Omental fat pad (tissue), 4 donors: ENCODE measurements around the gene TTC9B. TPM values are rescaled to one million over a fixed set of nuclear protein-coding genes. Genes with fewer than 3 reads are reported as not detected.

Source experiments
- ATAC-seq: fragments of 150-250 bp; one replicate; pipeline ENCODE4 v1.9.1; 2016; ENCODE audit warnings: mild to moderate bottlenecking, moderate library complexity; ENCODE audit not compliant: low FRiP score
- DNase-seq: peaks from one replicate; pipeline ENCODE4 v3.0.0-alpha.2; 2019; ENCODE audit warnings: low spot score
- total RNA-seq, 4 donors: library from RNA; depleted of rRNA; stranded (reverse); fragments of >200 nt; gene quantifications; one replicate each; pipeline ENCODE4 v1.1.0, GENCODE V29; 2016
- TF ChIP-seq, protein P1 (sequence below), 3 donors: fragments of 450-650 bp; IDR thresholded peaks; one replicate each; pipeline ENCODE4 v1.5.1; 2016 to 2017; ENCODE audit warnings: antibody characterized with exemption in 3 of 3, mild to moderate bottlenecking in 3 of 3, moderate library complexity in 2 of 3

Gene TTC9B
- under 1 TPM in 1 of 4 donors, not detected in 3; 0.28 TPM for total RNA-seq

DNA sequence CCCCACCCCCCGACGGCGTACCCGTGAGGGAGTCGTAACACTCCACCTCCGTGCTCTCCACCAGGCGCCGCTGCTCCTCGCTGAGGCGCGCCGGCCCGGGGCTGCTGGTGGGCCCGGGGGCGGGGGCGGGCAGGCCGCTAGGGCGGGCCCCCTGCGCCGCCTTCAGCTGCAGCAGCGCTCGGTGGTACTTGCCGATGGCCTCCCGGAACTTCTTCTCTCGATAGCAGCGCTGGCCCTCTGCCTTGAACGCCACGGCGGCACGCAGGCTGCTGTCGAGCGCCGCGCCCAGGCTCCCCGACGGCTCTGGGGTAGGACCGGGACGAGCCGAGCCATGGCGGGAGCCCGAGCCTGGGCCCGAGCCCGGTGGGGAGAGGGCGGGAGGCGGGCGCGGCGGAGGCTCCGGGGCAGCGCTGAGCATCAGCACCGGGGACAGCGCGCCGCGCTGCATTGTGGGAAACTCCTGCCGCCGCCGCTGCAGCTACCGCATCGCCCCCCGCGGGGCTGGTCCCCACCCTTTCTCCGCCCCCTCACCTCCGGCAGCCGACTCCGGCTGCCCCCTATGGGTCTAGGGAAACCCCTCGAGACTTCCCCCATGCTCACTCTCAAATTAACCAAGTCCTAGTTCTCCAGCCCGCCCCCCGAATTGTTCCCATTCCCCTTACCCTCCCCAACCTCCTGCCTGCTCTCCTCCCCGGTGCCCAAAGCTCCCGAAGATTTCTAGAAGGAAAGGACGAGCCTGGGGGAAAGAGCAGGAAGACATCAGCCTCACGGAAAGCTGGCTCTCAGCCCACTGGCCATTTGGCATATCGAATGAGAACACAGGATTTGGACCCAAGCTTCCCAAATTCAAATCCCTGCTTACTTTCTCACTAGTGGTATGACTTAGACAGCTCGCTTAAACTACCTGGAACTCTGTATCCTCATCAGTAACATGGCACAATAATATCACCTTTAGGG, at the start of gene TTC9B:
TSS of gene TTC9B (minus strand) at position 451 of the 957 bp plus-strand sequence. CDS start at position 448, 3 bp downstream.
- no peak for ATAC-seq
- TF ChIP-seq, protein P1, sequence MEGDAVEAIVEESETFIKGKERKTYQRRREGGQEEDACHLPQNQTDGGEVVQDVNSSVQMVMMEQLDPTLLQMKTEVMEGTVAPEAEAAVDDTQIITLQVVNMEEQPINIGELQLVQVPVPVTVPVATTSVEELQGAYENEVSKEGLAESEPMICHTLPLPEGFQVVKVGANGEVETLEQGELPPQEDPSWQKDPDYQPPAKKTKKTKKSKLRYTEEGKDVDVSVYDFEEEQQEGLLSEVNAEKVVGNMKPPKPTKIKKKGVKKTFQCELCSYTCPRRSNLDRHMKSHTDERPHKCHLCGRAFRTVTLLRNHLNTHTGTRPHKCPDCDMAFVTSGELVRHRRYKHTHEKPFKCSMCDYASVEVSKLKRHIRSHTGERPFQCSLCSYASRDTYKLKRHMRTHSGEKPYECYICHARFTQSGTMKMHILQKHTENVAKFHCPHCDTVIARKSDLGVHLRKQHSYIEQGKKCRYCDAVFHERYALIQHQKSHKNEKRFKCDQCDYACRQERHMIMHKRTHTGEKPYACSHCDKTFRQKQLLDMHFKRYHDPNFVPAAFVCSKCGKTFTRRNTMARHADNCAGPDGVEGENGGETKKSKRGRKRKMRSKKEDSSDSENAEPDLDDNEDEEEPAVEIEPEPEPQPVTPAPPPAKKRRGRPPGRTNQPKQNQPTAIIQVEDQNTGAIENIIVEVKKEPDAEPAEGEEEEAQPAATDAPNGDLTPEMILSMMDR (IDR thresholded peaks at IDR 0.05) = no peak
- no peak for DNase-seq

GRCh38 chr19:40267601-40267997, 49.4 kb upstream of the TTC9B start:
- DNase-seq = no peak
- no peak for ATAC-seq
- TF ChIP-seq, protein P1 (IDR thresholded peaks at IDR 0.05) = no peak

- TF ChIP-seq, protein P1 (IDR thresholded peaks at IDR 0.05) = no peak
- DNase-seq = no peak
- ATAC-seq = no peak
Measured at GRCh38 chr19:40266912-40267600, 48.9 kb upstream of the TTC9B start.

- ATAC-seq = no peak
- TF ChIP-seq, protein P1 (IDR thresholded peaks at IDR 0.05) = no peak
Measured at GRCh38 chr19:40266119-40266518, 47.9 kb upstream of the TTC9B start.

DNA sequence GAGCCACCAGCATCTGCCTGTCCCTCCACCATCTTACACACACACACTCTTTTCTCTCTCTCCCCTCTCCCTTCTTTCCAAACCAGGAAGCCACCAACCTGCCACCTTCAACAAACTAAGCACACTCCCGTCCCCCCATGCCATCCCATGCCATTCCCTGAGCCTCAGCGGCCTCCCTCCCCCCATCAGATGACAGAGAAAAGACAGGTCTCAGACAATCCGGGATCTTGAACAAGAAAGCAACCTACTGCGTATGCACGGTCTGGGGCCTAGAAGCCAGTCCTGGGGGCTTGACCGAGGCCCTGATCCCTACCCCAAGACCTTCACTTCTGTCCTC, 47.5 kb upstream of the TTC9B start:
- no peak for ATAC-seq
- TF ChIP-seq, protein P1 (IDR thresholded peaks at IDR 0.05) = no peak
- no peak for DNase-seq

More at GRCh38 chr19:40266119-40266518, 47.9 kb upstream of the TTC9B start:
- DNase-seq = no peak

GRCh38 chr19:40265055-40265762, 47.0 kb upstream of the TTC9B start:
- DNase-seq (no peak), ATAC-seq (no peak)
- TF ChIP-seq, protein P1 (IDR thresholded peaks at IDR 0.05) = no peak
